Osteocyte (in vitro differentiated cells): ENCODE data around the gene RAPGEF2. TPM values are rescaled to one million over a fixed set of nuclear protein-coding genes. Genes with fewer than 3 reads are reported as not detected.

Source experiments
- DNase-seq: peaks from one replicate; pipeline ENCODE4 v3.0.0; 2021; ENCODE audit warnings: mixed read lengths; ENCODE audit not compliant: unreplicated experiment; ENCODE audit errors: extremely low spot score
- H3K27ac Mint-ChIP-seq: one replicate; pipeline ENCODE4 v1.8.0; 2021; ENCODE audit warnings: mild to moderate bottlenecking, mixed read lengths; ENCODE audit not compliant: unreplicated experiment
- H3K27me3 Mint-ChIP-seq: one replicate; pipeline ENCODE4 v1.8.0; 2021; ENCODE audit warnings: mixed read lengths; ENCODE audit not compliant: unreplicated experiment
- H3K36me3 Mint-ChIP-seq: one replicate; pipeline ENCODE4 v1.8.0; 2021; ENCODE audit warnings: mixed read lengths; ENCODE audit not compliant: unreplicated experiment
- H3K4me1 Mint-ChIP-seq: one replicate; pipeline ENCODE4 v1.8.0; 2021; ENCODE audit warnings: mixed read lengths; ENCODE audit not compliant: unreplicated experiment
- H3K4me3 Mint-ChIP-seq: one replicate; pipeline ENCODE4 v1.8.0; 2021; ENCODE audit warnings: mild to moderate bottlenecking, moderate library complexity, mixed read lengths; ENCODE audit not compliant: unreplicated experiment
- H3K9me3 Mint-ChIP-seq: one replicate; pipeline ENCODE4 v1.8.0; 2021; ENCODE audit warnings: mixed read lengths; ENCODE audit not compliant: unreplicated experiment
- total RNA-seq: library from RNA; stranded (reverse); gene quantifications from 2 replicates; pipeline ENCODE4 v1.2.1, GENCODE V29; 2021
- TF ChIP-seq, protein P1 (sequence below): fragments of 200-600 bp; sonication (generic); IDR thresholded peaks from 2 replicates; pipeline ENCODE4 v1.5.0; 2021; ENCODE audit warnings: antibody characterized with exemption, mild to moderate bottlenecking, moderate library complexity

The RAPGEF2 gene
- total RNA-seq, 1 donor from 2014 or later: 22.7 TPM

DNA sequence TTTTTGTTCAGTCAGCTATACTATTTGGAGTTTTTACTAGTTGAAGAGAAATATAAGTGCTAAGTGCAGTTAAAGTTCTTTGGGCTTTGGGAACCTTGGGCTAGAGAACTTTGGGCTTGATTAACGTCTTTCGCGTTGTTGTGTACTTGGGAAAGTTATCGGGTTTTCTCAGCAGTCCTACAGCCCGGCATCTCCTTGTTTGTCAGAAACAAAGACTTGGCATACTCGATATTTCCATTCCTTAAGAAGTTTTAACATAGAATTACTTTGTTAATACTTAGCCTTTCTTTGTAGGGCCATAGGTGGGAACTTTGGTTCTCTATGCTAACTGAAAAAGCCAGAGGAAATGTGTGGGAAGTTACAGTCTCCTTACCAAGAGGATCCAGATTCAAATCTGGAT, 28.7 kb downstream of the RAPGEF2 start:
- no peaks in the 10 kb centered on the region for H3K9me3 Mint-ChIP-seq
- H3K4me1 Mint-ChIP-seq: peaks cover 1% of the 10 kb centered on the region
- H3K36me3 Mint-ChIP-seq: no peaks in the 10 kb centered on the region
- TF ChIP-seq, protein P1, sequence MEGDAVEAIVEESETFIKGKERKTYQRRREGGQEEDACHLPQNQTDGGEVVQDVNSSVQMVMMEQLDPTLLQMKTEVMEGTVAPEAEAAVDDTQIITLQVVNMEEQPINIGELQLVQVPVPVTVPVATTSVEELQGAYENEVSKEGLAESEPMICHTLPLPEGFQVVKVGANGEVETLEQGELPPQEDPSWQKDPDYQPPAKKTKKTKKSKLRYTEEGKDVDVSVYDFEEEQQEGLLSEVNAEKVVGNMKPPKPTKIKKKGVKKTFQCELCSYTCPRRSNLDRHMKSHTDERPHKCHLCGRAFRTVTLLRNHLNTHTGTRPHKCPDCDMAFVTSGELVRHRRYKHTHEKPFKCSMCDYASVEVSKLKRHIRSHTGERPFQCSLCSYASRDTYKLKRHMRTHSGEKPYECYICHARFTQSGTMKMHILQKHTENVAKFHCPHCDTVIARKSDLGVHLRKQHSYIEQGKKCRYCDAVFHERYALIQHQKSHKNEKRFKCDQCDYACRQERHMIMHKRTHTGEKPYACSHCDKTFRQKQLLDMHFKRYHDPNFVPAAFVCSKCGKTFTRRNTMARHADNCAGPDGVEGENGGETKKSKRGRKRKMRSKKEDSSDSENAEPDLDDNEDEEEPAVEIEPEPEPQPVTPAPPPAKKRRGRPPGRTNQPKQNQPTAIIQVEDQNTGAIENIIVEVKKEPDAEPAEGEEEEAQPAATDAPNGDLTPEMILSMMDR: no peak
- H3K27ac Mint-ChIP-seq: no peak overlapping the region
- H3K27me3 Mint-ChIP-seq: no peaks in the 10 kb centered on the region
- DNase-seq: no peak
- no peak overlapping the region for H3K4me3 Mint-ChIP-seq

GRCh38 chr4:159134429-159134828, 31.6 kb downstream of the RAPGEF2 start:
- H3K27ac Mint-ChIP-seq: no peak overlapping the region
- H3K36me3 Mint-ChIP-seq: no peaks in the 10 kb centered on the region
- DNase-seq: no peak
- no peaks in the 10 kb centered on the region for H3K4me1 Mint-ChIP-seq
- no peaks in the 10 kb centered on the region for H3K9me3 Mint-ChIP-seq
- TF ChIP-seq, protein P1: no peak
- no peak overlapping the region for H3K4me3 Mint-ChIP-seq
- H3K27me3 Mint-ChIP-seq: no peaks in the 10 kb centered on the region

- no peak overlapping the region for H3K27ac Mint-ChIP-seq
- no peaks in the 10 kb centered on the region for H3K9me3 Mint-ChIP-seq
- H3K27me3 Mint-ChIP-seq: no peaks in the 10 kb centered on the region
- no peak overlapping the region for H3K4me3 Mint-ChIP-seq
- peaks cover 12% of the 10 kb centered on the region for H3K4me1 Mint-ChIP-seq
- no peaks in the 10 kb centered on the region for H3K36me3 Mint-ChIP-seq
- TF ChIP-seq, protein P1: no peak
- DNase-seq: no peak
Observed at GRCh38 chr4:159137176-159137575, 34.3 kb downstream of the RAPGEF2 start.

GRCh38 chr4:159138436-159138835, 35.6 kb downstream of the RAPGEF2 start:
- TF ChIP-seq, protein P1: no peak

GRCh38 chr4:159141193-159141592, 38.3 kb downstream of the RAPGEF2 start:
- H3K9me3 Mint-ChIP-seq: no peaks in the 10 kb centered on the region
- no peak for DNase-seq
- no peaks in the 10 kb centered on the region for H3K36me3 Mint-ChIP-seq
- H3K27ac Mint-ChIP-seq: peak overlapping the region; percentile 1
- no peak overlapping the region for H3K4me3 Mint-ChIP-seq
- H3K4me1 Mint-ChIP-seq: peaks cover 22% of the 10 kb centered on the region
- TF ChIP-seq, protein P1: no peak
- H3K27me3 Mint-ChIP-seq: no peaks in the 10 kb centered on the region

More at GRCh38 chr4:159138436-159138835, 35.6 kb downstream of the RAPGEF2 start:
- H3K4me3 Mint-ChIP-seq: no peak overlapping the region
- DNase-seq: no peak
- no peaks in the 10 kb centered on the region for H3K9me3 Mint-ChIP-seq
- H3K27me3 Mint-ChIP-seq: no peaks in the 10 kb centered on the region
- H3K36me3 Mint-ChIP-seq: no peaks in the 10 kb centered on the region
- H3K27ac Mint-ChIP-seq: no peak overlapping the region
- peaks cover 15% of the 10 kb centered on the region for H3K4me1 Mint-ChIP-seq
